Measurements from ENCODE around the gene PSMB1.
"Not testable (repeated sequence)": the region's sequence is repeated elsewhere in the genome, so short reads cannot be mapped to it uniquely, and the experiment has no call there.

PSMB1 gene

GRCh38 chr6:170527995-170528394 is 25.1 kb downstream of the PSMB1 start:
- H3K23ac ChIP-seq (ENCODE audit: low read length in 2 of 2); H3K27me3 ChIP-seq (ENCODE audit: control insufficient read depth in 1 of 2, insufficient read depth in 1 of 2, low read length in 2 of 2); H3K4me2 ChIP-seq (ENCODE audit: low read length, poor library complexity, severe bottlenecking); H2BK5ac ChIP-seq (ENCODE audit: low read depth, low read length, poor library complexity, severe bottlenecking); H2AK5ac ChIP-seq (ENCODE audit: low read length, severe bottlenecking); H2AFZ ChIP-seq (ENCODE audit: low read depth, low read length); H3K14ac ChIP-seq (ENCODE audit: low read length in 2 of 2); H3K79me1 ChIP-seq (replicated peaks; ENCODE audit: low read length, poor library complexity, severe bottlenecking); H3K4ac ChIP-seq (ENCODE audit: low read depth in 1 of 2, low read length in 2 of 2); H3K9ac ChIP-seq (ENCODE audit: low read length); H4K91ac ChIP-seq (ENCODE audit: low read length); H4K8ac ChIP-seq (ENCODE audit: low read length); H2BK120ac ChIP-seq (ENCODE audit: low read depth, low read length); DNase-seq; H2BK12ac ChIP-seq (ENCODE audit: low read length in 2 of 2); H3K4me3 ChIP-seq (ENCODE audit: insufficient read depth in 1 of 2, low read depth in 1 of 2, low read length in 2 of 2); H3K18ac ChIP-seq (ENCODE audit: low read depth in 1 of 2, low read length in 2 of 2); H3K27ac ChIP-seq (ENCODE audit: low read length, poor library complexity, severe bottlenecking); H2BK15ac ChIP-seq (ENCODE audit: low read depth, poor library complexity, severe bottlenecking); H3K4me1 ChIP-seq (ENCODE audit: control insufficient read depth, insufficient read depth, low read depth, low read length); H3K9me3 ChIP-seq (ENCODE audit: control insufficient read depth, low read length): not testable (repeated sequence)
- peaks cover 10 to 19% of the 10 kb centered on the region in 2 experiments for H3K36me3 ChIP-seq (ENCODE audit: control insufficient read depth in 1 of 2, insufficient read depth in 2 of 2, low read depth in 1 of 2, low read length in 2 of 2)
- 100% methylated on average over 1 of the region's 5 CpGs for WGBS

GRCh38 chr6:170525795-170526194 is 27.3 kb downstream of the PSMB1 start:
- Histone ChIP-seq H3K9me3 (ENCODE audit: control insufficient read depth, low read length) (no peaks in the 10 kb centered on the region), H3K4me2 (ENCODE audit: low read length, poor library complexity, severe bottlenecking) (no peak overlapping the region), H3K18ac (ENCODE audit: low read depth in 1 of 2, low read length in 2 of 2) (no peak overlapping the region), H3K23ac (ENCODE audit: low read length in 2 of 2) (no peak overlapping the region), H3K27ac (ENCODE audit: low read length, poor library complexity, severe bottlenecking) (no peak overlapping the region), H2BK12ac (ENCODE audit: low read length in 2 of 2) (no peak overlapping the region), H3K4me1 (ENCODE audit: control insufficient read depth, insufficient read depth, low read depth, low read length) (no peaks in the 10 kb centered on the region), H3K4ac (ENCODE audit: low read depth in 1 of 2, low read length in 2 of 2) (no peak overlapping the region), H3K36me3 (ENCODE audit: control insufficient read depth in 1 of 2, insufficient read depth in 2 of 2, low read depth in 1 of 2, low read length in 2 of 2) (no peaks in the 10 kb centered on the region), H2AK5ac (ENCODE audit: low read length, severe bottlenecking) (no peak overlapping the region), H3K27me3 (ENCODE audit: control insufficient read depth in 1 of 2, insufficient read depth in 1 of 2, low read length in 2 of 2) (no peaks in the 10 kb centered on the region), H3K14ac (ENCODE audit: low read length in 2 of 2) (no peak overlapping the region), H2BK5ac (ENCODE audit: low read depth, low read length, poor library complexity, severe bottlenecking) (no peak overlapping the region), H3K9ac (ENCODE audit: low read length) (no peak overlapping the region), H4K91ac (ENCODE audit: low read length) (no peak overlapping the region), H2AFZ (ENCODE audit: low read depth, low read length) (no peak overlapping the region), H4K8ac (ENCODE audit: low read length) (no peak overlapping the region), H2BK15ac (ENCODE audit: low read depth, poor library complexity, severe bottlenecking) (no peak overlapping the region), H3K4me3 (ENCODE audit: insufficient read depth in 1 of 2, low read depth in 1 of 2, low read length in 2 of 2) (no peak overlapping the region), H3K79me1 (replicated peaks; ENCODE audit: low read length, poor library complexity, severe bottlenecking) (no peaks in the 10 kb centered on the region), H2BK120ac (ENCODE audit: low read depth, low read length) (no peak overlapping the region)
- 62% methylated on average over 2 of the region's 7 CpGs for WGBS
- DNase-seq = no peak

- Histone ChIP-seq H3K36me3 (ENCODE audit: control insufficient read depth in 1 of 2, insufficient read depth in 2 of 2, low read depth in 1 of 2, low read length in 2 of 2) (no peaks in the 10 kb centered on the region), H4K91ac (ENCODE audit: low read length) (no peak overlapping the region), H3K4ac (ENCODE audit: low read depth in 1 of 2, low read length in 2 of 2) (no peak overlapping the region), H3K4me3 (ENCODE audit: insufficient read depth in 1 of 2, low read depth in 1 of 2, low read length in 2 of 2) (no peak overlapping the region), H3K4me1 (ENCODE audit: control insufficient read depth, insufficient read depth, low read depth, low read length) (no peaks in the 10 kb centered on the region), H2AK5ac (ENCODE audit: low read length, severe bottlenecking) (no peak overlapping the region), H3K18ac (ENCODE audit: low read depth in 1 of 2, low read length in 2 of 2) (no peak overlapping the region), H3K9me3 (ENCODE audit: control insufficient read depth, low read length) (no peaks in the 10 kb centered on the region), H3K4me2 (ENCODE audit: low read length, poor library complexity, severe bottlenecking) (no peak overlapping the region), H2BK5ac (ENCODE audit: low read depth, low read length, poor library complexity, severe bottlenecking) (no peak overlapping the region), H3K23ac (ENCODE audit: low read length in 2 of 2) (no peak overlapping the region), H4K8ac (ENCODE audit: low read length) (no peak overlapping the region), H3K27me3 (ENCODE audit: control insufficient read depth in 1 of 2, insufficient read depth in 1 of 2, low read length in 2 of 2) (peaks cover 0 to 4% of the 10 kb centered on the region in 2 experiments), H2BK15ac (ENCODE audit: low read depth, poor library complexity, severe bottlenecking) (no peak overlapping the region), H2AFZ (ENCODE audit: low read depth, low read length) (no peak overlapping the region), H3K14ac (ENCODE audit: low read length in 2 of 2) (no peak overlapping the region), H3K79me1 (replicated peaks; ENCODE audit: low read length, poor library complexity, severe bottlenecking) (no peaks in the 10 kb centered on the region), H2BK120ac (ENCODE audit: low read depth, low read length) (no peak overlapping the region), H3K27ac (ENCODE audit: low read length, poor library complexity, severe bottlenecking) (no peak overlapping the region), H2BK12ac (ENCODE audit: low read length in 2 of 2) (no peak overlapping the region), H3K9ac (ENCODE audit: low read length) (no peak overlapping the region)
- DNase-seq = no peak
- WGBS = 83% methylated on average over 4 of the region's 5 CpGs
These were observed 29.0 kb downstream of the PSMB1 start for GRCh38 chr6:170524172-170524502.

DNA sequence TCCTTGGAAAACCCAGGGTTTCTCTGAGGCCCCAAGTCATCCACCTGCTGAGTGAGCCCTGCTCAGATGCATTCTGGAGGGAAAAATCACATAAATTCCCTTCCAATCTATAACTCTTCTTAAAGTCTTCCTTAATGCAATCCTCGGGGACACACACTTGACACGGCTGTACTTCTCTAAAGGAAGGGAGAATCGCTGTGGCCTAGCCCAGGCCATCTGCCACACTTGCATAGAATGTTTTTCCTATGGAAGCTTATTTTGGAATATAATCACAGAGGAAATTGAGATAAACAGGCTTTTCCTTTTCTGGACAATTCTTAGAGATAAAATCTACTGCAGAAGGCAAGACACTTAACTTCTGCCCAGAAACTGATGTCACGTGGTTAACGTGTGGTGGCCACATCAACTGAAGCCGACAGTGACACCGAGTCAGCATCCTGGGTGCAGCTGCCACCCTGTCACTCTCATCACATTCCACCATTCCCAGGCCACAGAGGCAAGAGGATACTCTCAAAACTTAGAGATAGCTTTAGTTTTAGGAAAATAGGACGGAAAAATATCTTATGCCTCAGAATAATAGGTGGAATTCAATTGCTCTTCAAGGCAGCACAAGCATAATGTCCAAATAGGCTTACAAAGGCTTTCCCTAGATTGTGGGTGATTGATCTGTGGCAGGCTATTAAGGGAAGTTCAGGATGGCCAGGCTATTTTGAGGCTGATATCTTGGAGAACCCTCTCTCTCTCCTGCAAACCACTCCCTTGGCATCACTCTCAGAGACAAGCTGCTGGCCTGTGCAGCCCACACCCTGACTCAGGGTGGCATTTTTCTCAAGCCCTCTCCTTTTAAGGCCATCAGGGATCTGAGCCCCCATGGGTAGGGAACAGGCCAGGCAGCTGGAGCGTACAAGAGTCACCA is 29.6 kb downstream of the PSMB1 start:
- Histone ChIP-seq H3K9me3 (ENCODE audit: control insufficient read depth, low read length) (no peaks in the 10 kb centered on the region), H3K9ac (ENCODE audit: low read length) (no peak overlapping the region), H2AFZ (ENCODE audit: low read depth, low read length) (no peak overlapping the region), H3K4ac (ENCODE audit: low read depth in 1 of 2, low read length in 2 of 2) (no peak overlapping the region), H2BK5ac (ENCODE audit: low read depth, low read length, poor library complexity, severe bottlenecking) (no peak overlapping the region), H4K8ac (ENCODE audit: low read length) (no peak overlapping the region), H3K36me3 (ENCODE audit: control insufficient read depth in 1 of 2, insufficient read depth in 2 of 2, low read depth in 1 of 2, low read length in 2 of 2) (no peaks in the 10 kb centered on the region), H2BK120ac (ENCODE audit: low read depth, low read length) (no peak overlapping the region), H3K4me2 (ENCODE audit: low read length, poor library complexity, severe bottlenecking) (no peak overlapping the region), H3K23ac (ENCODE audit: low read length in 2 of 2) (no peak overlapping the region), H3K4me1 (ENCODE audit: control insufficient read depth, insufficient read depth, low read depth, low read length) (no peaks in the 10 kb centered on the region), H2AK5ac (ENCODE audit: low read length, severe bottlenecking) (no peak overlapping the region), H3K79me1 (replicated peaks; ENCODE audit: low read length, poor library complexity, severe bottlenecking) (no peaks in the 10 kb centered on the region), H3K18ac (ENCODE audit: low read depth in 1 of 2, low read length in 2 of 2) (no peak overlapping the region), H3K4me3 (ENCODE audit: insufficient read depth in 1 of 2, low read depth in 1 of 2, low read length in 2 of 2) (no peak overlapping the region), H3K14ac (ENCODE audit: low read length in 2 of 2) (no peak overlapping the region), H3K27ac (ENCODE audit: low read length, poor library complexity, severe bottlenecking) (no peak overlapping the region), H4K91ac (ENCODE audit: low read length) (no peak overlapping the region), H2BK15ac (ENCODE audit: low read depth, poor library complexity, severe bottlenecking) (no peak overlapping the region), H3K27me3 (ENCODE audit: control insufficient read depth in 1 of 2, insufficient read depth in 1 of 2, low read length in 2 of 2) (peaks cover 0 to 4% of the 10 kb centered on the region in 2 experiments), H2BK12ac (ENCODE audit: low read length in 2 of 2) (no peak overlapping the region)
- 55% methylated on average over 7 of the region's 9 CpGs for WGBS
- no peak for DNase-seq
